ENCODE measurements around the gene KDM6B.
"Not testable (repeated sequence)": the region's sequence is repeated elsewhere in the genome, so short reads cannot be mapped to it uniquely, and the experiment has no call there.

Gene KDM6B, protein sequence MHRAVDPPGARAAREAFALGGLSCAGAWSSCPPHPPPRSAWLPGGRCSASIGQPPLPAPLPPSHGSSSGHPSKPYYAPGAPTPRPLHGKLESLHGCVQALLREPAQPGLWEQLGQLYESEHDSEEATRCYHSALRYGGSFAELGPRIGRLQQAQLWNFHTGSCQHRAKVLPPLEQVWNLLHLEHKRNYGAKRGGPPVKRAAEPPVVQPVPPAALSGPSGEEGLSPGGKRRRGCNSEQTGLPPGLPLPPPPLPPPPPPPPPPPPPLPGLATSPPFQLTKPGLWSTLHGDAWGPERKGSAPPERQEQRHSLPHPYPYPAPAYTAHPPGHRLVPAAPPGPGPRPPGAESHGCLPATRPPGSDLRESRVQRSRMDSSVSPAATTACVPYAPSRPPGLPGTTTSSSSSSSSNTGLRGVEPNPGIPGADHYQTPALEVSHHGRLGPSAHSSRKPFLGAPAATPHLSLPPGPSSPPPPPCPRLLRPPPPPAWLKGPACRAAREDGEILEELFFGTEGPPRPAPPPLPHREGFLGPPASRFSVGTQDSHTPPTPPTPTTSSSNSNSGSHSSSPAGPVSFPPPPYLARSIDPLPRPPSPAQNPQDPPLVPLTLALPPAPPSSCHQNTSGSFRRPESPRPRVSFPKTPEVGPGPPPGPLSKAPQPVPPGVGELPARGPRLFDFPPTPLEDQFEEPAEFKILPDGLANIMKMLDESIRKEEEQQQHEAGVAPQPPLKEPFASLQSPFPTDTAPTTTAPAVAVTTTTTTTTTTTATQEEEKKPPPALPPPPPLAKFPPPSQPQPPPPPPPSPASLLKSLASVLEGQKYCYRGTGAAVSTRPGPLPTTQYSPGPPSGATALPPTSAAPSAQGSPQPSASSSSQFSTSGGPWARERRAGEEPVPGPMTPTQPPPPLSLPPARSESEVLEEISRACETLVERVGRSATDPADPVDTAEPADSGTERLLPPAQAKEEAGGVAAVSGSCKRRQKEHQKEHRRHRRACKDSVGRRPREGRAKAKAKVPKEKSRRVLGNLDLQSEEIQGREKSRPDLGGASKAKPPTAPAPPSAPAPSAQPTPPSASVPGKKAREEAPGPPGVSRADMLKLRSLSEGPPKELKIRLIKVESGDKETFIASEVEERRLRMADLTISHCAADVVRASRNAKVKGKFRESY (N-terminal part only)

DNA sequence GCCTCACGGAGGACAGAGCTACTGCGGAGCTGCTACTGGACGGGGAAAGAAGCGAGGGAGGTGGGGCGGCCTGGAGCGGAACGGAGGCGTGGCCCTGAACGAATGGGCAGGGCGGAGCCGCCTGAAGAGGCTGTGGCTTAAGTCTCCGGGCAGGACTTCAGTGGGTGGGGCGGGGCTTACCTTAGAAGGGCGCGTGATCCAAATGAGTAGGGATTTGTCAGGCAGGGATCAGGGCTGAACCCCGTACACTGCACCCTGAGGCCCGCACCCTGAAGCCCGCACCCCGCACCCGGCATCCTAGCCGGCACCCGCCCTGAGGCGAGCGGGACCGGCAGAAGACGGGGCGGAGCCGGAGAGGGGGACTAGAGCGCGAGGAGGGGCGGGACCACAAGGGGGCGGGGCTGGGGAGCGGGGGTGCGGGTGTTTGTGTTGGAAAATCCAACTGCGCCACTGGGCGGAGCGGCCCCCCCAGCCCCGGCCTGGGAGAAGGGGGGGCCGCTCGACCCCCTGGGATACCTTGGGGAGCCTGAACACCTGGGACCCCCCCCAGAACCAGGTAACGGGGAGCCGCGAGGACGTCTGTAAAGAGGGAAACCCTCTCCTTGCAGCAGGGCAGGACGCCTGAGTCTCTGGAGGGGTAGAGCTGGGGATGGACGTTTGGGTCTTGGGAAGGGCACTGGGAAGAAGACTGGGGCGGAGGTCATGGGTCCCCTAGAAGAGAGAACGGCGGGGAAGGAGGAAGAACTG, at the start of gene KDM6B:
TSS of gene KDM6B (plus strand) at position 423 of the 747 bp plus-strand sequence. CDS start 11,338 bp downstream, outside the sequence.
- Mint-ChIP-seq H3K4me1 (ENCODE audit: low read depth) (peaks cover 29% of the 10 kb centered on the region), H3K27ac (peak within 1 kb of the TSS; percentile 86), H3K4me3 (peak within 1 kb of the TSS; percentile 91), H3K9me3 (ENCODE audit: low read depth) (no peaks in the 10 kb centered on the region), H3K27me3 (no peaks in the 10 kb centered on the region), H3K36me3 (no peaks in the 10 kb centered on the region)

DNA sequence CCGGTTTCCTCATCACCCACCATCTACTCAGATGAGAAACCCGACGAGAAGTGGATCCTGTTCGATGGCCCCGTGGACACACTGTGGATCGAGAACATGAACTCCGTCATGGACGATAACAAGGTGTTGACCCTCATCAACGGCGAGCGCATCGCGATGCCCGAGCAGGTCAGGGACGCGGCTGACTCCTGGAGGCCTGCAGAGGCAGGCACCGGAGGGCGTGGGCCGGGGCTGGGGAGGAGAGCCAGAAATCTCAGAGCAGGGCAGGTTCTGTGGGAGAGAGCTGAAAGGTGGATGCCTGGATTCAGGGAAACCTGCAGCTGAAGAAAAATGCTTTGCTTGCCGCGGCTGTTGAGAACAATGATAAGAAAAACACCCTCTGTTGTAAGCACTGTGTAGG, 47.2 kb upstream of the KDM6B start:
- Mint-ChIP-seq H3K36me3 (no peaks in the 10 kb centered on the region), H3K4me3 (no peak overlapping the region), H3K4me1 (ENCODE audit: low read depth) (no peaks in the 10 kb centered on the region), H3K27me3 (no peaks in the 10 kb centered on the region), H3K9me3 (ENCODE audit: low read depth) (no peaks in the 10 kb centered on the region), H3K27ac (no peak overlapping the region)

DNA sequence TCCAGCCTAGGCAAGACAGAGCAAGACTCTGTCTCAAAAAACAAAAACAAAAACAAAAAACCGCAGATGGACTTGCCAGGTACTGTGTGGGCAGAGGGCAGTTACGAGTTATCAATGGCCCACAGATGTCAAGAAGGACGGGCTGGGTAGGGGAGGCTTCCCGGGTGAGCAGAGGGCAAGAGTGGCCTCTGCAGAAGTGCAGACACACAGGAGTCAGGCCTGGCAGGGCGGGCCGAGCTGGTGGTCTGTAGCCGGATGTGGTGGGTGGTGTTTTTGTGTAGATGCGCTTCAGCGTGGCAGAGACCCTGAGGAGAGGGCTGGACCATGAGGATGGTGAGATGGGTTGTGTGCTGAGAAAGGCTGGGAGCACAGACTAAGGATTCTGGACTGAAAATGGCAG, 44.9 kb upstream of the KDM6B start:
- H3K36me3 Mint-ChIP-seq: no peaks in the 10 kb centered on the region
- no peaks in the 10 kb centered on the region for H3K9me3 Mint-ChIP-seq (ENCODE audit: low read depth)
- no peak overlapping the region for H3K27ac Mint-ChIP-seq
- no peaks in the 10 kb centered on the region for H3K27me3 Mint-ChIP-seq
- no peak overlapping the region for H3K4me3 Mint-ChIP-seq
- no peaks in the 10 kb centered on the region for H3K4me1 Mint-ChIP-seq (ENCODE audit: low read depth)

DNA sequence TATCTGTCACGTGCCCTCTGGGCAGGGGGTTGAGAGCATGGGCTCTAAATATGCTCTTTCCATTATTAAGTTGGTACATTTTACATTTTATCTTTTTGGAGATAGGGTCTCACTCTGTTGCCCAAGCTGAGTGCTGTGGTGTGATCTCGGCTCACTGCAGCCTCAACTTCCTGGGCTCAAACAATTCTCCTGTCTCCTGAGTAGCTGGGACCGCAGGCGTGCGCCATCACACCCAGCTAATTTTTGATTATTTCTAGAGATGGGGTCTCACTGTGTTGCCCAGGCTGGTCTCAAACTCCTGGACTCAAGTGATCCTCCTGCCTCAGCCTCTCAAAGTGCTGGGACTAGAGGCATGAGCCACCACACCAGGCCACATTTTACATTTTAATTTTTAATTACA, 43.9 kb upstream of the KDM6B start:
- H3K4me1 Mint-ChIP-seq (ENCODE audit: low read depth): no peaks in the 10 kb centered on the region

DNA sequence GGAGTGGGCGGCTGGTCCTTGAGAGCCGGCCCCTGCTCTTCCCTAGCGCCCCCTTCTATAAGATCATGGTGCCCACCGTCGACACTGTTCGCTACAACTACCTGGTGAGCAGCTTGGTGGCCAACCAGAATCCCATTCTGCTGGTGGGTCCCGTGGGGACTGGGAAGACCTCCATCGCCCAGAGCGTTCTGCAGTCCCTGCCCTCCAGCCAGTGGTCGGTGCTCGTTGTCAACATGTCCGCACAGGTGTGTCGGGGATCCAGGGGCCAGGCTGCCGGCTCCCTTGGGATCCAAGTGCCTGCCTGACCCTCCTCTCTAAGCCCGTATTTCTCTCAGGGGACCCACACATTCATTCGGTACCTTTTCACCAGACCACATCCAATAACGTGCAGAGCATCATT, 41.4 kb upstream of the KDM6B start:
- H3K27ac Mint-ChIP-seq: no peak overlapping the region
- H3K9me3 Mint-ChIP-seq (ENCODE audit: low read depth): no peaks in the 10 kb centered on the region
- H3K4me3 Mint-ChIP-seq: no peak overlapping the region
- H3K27me3 Mint-ChIP-seq: no peaks in the 10 kb centered on the region
- H3K4me1 Mint-ChIP-seq (ENCODE audit: low read depth): no peaks in the 10 kb centered on the region
- no peaks in the 10 kb centered on the region for H3K36me3 Mint-ChIP-seq

More for the DNA sequence above, 43.9 kb upstream of the KDM6B start:
- Mint-ChIP-seq H3K4me3 (no peak overlapping the region), H3K27ac (no peak overlapping the region), H3K27me3 (no peaks in the 10 kb centered on the region), H3K9me3 (ENCODE audit: low read depth) (no peaks in the 10 kb centered on the region), H3K36me3 (no peaks in the 10 kb centered on the region)

DNA sequence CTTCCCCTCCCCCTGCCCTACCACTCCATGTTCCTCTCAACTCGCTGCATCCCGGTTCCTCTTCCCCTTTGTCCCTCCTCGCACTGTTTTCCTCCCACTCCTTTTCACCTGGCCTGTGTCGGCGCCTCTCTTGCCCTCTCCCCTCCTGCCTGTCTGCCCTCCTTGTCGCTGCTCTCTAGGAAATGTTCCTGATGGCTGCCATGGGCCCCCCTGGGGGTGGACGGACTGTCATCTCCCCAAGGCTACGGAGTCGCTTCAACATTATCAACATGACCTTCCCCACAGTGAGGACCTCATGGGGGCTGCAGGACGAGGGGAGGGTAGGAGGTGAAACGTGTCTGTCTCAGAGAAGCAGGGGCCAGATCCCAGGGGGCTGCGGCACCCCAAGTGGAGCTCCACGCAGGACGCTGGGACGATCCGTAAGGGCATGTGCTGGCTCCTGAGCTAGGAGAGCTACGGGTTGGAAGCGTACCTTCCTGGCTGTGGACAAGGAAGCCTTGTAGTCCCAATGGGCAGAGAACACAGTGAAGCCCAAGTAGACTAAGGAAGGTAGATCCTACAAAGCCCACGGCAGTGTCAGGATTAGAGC, 39.8 kb upstream of the KDM6B start:
- H3K27ac Mint-ChIP-seq: no peak overlapping the region
- no peaks in the 10 kb centered on the region for H3K4me1 Mint-ChIP-seq (ENCODE audit: low read depth)
- H3K27me3 Mint-ChIP-seq: no peaks in the 10 kb centered on the region
- no peaks in the 10 kb centered on the region for H3K36me3 Mint-ChIP-seq
- no peak overlapping the region for H3K4me3 Mint-ChIP-seq
- H3K9me3 Mint-ChIP-seq (ENCODE audit: low read depth): no peaks in the 10 kb centered on the region

DNA sequence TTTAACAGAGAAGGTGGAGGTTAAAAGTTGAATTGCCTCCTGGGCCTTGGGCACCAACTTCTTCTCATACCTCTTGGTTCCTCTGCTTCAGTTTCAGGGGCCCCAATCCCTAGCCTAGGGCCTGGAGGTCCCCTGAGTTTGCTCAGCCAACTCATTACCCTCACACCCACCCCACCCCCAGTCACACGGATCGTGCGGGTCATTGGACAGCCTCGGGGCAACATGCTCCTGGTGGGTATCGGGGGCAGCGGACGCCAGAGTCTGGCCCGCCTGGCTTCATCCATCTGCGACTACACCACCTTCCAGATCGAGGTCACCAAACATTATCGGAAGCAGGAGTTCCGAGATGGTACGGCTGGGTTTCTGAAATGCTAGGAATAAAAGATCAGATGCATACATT, 36.0 kb upstream of the KDM6B start:
- no peaks in the 10 kb centered on the region for H3K27me3 Mint-ChIP-seq
- H3K4me3 Mint-ChIP-seq: no peak overlapping the region
- no peaks in the 10 kb centered on the region for H3K9me3 Mint-ChIP-seq (ENCODE audit: low read depth)
- H3K27ac Mint-ChIP-seq: no peak overlapping the region
- no peaks in the 10 kb centered on the region for H3K4me1 Mint-ChIP-seq (ENCODE audit: low read depth)
- no peaks in the 10 kb centered on the region for H3K36me3 Mint-ChIP-seq

DNA sequence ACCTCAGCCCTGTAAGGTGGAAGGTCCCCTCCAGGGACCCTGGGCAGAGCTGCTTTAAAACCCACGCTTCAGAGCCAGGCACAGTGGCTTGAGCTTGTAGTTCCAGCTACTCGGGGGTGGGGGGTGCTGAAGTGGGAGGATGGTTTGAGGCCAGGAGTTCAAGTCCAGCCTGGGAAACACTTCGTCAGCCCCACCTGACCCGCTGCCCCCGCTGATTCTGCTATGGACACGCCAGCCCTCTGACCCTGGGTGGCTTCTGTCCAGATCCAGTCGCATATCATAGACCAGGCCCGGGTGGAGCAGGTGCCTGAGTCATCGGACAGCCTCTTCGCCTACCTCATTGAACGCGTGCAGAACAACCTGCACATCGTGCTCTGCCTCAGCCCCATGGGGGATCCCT, 35.2 kb upstream of the KDM6B start:
- no peaks in the 10 kb centered on the region for H3K36me3 Mint-ChIP-seq
- H3K27ac Mint-ChIP-seq: no peak overlapping the region
- no peaks in the 10 kb centered on the region for H3K4me1 Mint-ChIP-seq (ENCODE audit: low read depth)
- no peaks in the 10 kb centered on the region for H3K27me3 Mint-ChIP-seq
- no peak overlapping the region for H3K4me3 Mint-ChIP-seq
- no peaks in the 10 kb centered on the region for H3K9me3 Mint-ChIP-seq (ENCODE audit: low read depth)

DNA sequence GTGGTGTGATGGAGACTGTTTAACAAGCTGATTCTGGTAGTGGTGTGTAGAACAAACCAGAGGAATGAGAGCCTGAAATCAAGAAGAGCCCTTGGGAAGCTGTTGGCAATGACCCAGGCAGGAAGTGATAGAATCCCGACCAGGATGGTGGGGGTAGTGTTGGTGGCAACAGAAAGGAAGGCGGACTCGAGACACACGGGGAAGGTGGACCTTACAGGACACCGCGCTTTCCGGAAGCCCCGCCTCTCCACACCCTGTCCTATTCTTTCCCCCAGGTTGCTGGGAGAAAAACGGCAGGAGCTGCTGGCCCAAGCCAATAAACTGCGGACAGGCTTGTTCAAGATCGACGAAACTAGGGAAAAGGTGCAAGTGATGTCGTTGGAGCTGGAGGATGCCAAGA, 30.0 kb upstream of the KDM6B start:
- no peaks in the 10 kb centered on the region for H3K27me3 Mint-ChIP-seq
- H3K36me3 Mint-ChIP-seq: no peaks in the 10 kb centered on the region
- no peaks in the 10 kb centered on the region for H3K9me3 Mint-ChIP-seq (ENCODE audit: low read depth)
- no peak overlapping the region for H3K27ac Mint-ChIP-seq
- no peaks in the 10 kb centered on the region for H3K4me1 Mint-ChIP-seq (ENCODE audit: low read depth)
- no peak overlapping the region for H3K4me3 Mint-ChIP-seq

DNA sequence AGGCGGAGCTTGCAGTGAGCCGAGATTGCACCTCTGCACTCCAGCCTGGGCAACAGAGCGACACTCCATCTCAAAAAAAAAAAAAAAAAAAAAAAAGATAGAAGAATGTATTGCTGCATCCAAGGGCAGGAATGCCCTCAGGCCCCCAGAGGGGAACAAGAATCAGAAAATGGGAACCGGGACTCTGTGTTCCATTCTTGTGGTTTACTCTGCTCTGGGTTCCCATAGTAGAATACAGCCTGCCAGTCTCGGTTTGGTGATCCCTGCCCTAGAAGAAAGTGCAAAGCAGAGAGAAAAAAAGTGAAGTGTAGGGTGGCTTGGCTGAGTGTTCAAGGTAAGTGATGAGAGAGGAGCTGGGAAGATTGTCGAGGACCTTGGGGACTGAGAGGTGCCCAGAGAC, 27.4 kb upstream of the KDM6B start:
- Mint-ChIP-seq H3K9me3 (ENCODE audit: low read depth) (no peaks in the 10 kb centered on the region), H3K36me3 (no peaks in the 10 kb centered on the region), H3K4me1 (ENCODE audit: low read depth) (peaks cover 9% of the 10 kb centered on the region), H3K4me3 (no peak overlapping the region), H3K27me3 (no peaks in the 10 kb centered on the region), H3K27ac (no peak overlapping the region)

DNA sequence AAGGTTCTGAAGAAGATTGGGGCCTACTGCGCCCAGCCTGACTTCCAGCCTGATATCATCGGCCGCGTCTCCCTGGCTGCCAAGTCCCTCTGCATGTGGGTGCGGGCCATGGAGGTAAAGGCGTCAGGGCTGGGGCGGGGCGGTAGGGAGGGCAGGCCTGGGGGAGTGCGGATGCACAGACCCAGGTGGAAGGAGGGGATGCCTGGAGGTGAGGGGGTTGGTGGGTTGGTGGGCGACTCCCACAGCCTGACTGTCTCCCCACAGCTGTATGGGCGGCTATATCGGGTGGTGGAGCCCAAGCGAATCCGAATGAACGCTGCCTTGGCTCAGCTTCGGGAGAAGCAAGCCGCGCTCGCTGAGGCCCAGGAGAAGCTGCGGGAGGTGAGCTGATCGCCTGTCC, 26.8 kb upstream of the KDM6B start:
- H3K27ac Mint-ChIP-seq: no peak overlapping the region
- H3K4me1 Mint-ChIP-seq (ENCODE audit: low read depth): peaks cover 9% of the 10 kb centered on the region
- no peaks in the 10 kb centered on the region for H3K36me3 Mint-ChIP-seq
- no peak overlapping the region for H3K4me3 Mint-ChIP-seq
- H3K27me3 Mint-ChIP-seq: no peaks in the 10 kb centered on the region
- H3K9me3 Mint-ChIP-seq (ENCODE audit: low read depth): no peaks in the 10 kb centered on the region

DNA sequence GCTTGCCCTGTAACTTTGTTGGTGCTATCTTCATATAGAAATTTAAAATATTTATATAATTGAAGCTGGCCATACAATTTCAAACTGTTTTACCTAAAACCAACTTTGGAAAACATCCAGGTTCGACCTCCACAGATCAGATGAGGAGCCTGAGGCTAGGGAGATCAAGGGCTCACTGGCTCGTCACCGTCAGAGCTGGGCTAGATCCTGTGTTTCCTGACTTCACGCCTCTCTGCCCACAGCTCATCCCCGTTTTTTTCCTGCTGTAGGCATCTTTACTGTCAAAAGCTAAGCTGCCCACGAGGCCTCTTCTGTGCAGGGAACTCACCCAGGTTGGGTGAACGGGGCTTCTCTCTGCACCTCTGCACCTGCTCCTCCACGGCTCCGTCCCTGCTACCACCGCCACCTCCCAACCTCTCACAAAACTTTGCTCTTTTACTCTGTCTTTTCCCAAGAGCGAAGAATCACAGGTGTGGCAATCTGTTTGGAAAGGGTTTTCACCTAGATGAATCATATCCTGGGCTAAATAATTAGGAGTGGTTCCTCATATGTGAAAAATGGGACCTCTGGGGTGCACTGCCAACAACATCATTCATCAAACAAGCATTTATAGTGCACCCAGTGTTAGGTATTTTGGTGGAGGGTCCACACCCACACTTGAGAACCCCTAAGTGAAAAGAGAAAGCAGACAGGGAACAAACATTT, 24.8 kb upstream of the KDM6B start:
- Mint-ChIP-seq H3K36me3 (no peaks in the 10 kb centered on the region), H3K9me3 (ENCODE audit: low read depth) (no peaks in the 10 kb centered on the region), H3K27me3 (no peaks in the 10 kb centered on the region), H3K4me1 (ENCODE audit: low read depth) (peaks cover 9% of the 10 kb centered on the region), H3K4me3 (no peak overlapping the region), H3K27ac (no peak overlapping the region)

DNA sequence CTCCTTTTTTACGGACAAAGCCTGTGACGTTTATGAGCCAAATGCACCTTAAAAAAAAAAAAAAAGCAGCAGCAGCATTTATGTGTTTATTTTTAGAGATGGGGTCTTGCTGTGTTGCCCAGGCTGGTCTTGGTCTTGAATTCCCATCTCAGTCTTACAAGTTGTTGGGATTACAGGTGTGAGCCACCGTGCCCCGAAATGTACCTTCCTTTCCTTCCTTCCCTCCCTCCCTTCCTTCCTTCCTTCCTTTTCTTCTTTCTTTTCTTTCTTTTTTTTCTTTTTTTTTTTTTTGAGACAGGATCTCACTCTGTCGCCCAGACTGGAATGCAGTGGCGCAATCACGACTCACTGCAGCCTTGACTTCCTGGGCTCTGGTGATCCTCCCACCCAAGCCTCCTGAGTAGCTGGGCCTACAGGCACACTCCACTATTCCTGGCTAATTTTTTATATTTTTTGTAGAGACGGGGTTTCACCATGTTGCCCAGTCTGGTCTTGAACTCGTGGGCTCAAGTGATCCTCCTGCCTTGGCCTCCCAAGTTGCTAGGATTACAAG, 24.1 kb upstream of the KDM6B start:
- not testable (repeated sequence) for H3K4me1 Mint-ChIP-seq (ENCODE audit: low read depth); H3K9me3 Mint-ChIP-seq (ENCODE audit: low read depth); H3K27ac Mint-ChIP-seq; H3K36me3 Mint-ChIP-seq; H3K27me3 Mint-ChIP-seq; H3K4me3 Mint-ChIP-seq

Measured in activated naive CD8-positive, alpha-beta T cell (primary cell).